MV-4-11 (cell line): ENCODE measurements around the gene LAMA2.

Experiments
- DNase-seq: peaks from one replicate; lab custom pipeline; 2025; lab: John Stamatoyannopoulos, UW

The LAMA2 gene, protein sequence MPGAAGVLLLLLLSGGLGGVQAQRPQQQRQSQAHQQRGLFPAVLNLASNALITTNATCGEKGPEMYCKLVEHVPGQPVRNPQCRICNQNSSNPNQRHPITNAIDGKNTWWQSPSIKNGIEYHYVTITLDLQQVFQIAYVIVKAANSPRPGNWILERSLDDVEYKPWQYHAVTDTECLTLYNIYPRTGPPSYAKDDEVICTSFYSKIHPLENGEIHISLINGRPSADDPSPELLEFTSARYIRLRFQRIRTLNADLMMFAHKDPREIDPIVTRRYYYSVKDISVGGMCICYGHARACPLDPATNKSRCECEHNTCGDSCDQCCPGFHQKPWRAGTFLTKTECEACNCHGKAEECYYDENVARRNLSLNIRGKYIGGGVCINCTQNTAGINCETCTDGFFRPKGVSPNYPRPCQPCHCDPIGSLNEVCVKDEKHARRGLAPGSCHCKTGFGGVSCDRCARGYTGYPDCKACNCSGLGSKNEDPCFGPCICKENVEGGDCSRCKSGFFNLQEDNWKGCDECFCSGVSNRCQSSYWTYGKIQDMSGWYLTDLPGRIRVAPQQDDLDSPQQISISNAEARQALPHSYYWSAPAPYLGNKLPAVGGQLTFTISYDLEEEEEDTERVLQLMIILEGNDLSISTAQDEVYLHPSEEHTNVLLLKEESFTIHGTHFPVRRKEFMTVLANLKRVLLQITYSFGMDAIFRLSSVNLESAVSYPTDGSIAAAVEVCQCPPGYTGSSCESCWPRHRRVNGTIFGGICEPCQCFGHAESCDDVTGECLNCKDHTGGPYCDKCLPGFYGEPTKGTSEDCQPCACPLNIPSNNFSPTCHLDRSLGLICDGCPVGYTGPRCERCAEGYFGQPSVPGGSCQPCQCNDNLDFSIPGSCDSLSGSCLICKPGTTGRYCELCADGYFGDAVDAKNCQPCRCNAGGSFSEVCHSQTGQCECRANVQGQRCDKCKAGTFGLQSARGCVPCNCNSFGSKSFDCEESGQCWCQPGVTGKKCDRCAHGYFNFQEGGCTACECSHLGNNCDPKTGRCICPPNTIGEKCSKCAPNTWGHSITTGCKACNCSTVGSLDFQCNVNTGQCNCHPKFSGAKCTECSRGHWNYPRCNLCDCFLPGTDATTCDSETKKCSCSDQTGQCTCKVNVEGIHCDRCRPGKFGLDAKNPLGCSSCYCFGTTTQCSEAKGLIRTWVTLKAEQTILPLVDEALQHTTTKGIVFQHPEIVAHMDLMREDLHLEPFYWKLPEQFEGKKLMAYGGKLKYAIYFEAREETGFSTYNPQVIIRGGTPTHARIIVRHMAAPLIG (N-terminal part only)

DNA sequence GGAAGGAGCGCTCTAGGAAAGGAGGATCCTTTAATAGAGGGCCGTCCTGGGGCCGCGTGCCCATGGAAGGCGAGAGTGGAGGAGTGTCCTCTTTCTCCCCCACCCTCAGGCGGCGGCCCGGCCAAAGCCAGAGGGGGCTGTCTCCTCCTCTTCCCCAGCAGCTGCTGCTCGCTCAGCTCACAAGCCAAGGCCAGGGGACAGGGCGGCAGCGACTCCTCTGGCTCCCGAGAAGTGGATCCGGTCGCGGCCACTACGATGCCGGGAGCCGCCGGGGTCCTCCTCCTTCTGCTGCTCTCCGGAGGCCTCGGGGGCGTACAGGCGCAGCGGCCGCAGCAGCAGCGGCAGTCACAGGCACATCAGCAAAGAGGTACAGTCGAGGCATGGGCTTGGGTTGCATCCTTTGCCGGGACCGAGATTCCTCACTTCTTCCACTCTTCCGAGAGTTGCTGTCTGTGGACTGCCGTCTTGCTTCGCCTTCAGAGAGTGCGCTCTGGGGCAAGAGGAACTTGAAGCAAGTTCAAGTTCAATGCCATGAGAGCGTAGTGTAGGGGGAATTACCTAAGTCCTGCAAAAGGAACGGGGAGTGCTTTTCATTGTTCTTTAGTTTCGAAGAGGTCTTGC lies at the start of gene LAMA2:
TSS of gene LAMA2 (plus strand) at position 148 of the 621 bp plus-strand sequence. CDS start at position 256, 108 bp downstream.
- no peak for DNase-seq

DNA sequence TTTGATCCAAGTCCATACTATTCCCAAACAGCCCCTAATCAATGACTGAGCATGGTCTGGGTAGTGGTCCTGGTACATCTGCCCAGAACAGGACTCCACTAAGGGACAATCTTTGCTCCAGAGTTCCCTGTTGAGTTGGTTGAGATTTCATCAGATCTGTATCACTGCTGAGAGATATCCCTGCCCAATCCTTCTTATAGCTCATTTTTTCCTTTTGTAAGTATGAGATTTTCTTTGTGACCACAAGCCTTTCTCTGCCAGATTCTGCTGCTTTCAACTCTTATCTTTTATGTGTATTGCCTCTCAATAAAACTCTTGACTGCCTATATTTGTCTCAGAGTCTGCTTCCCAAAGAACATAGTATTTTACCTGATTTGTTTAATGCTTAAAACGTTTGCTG lies 46.2 kb upstream of the LAMA2 start:
- no peak for DNase-seq

DNA sequence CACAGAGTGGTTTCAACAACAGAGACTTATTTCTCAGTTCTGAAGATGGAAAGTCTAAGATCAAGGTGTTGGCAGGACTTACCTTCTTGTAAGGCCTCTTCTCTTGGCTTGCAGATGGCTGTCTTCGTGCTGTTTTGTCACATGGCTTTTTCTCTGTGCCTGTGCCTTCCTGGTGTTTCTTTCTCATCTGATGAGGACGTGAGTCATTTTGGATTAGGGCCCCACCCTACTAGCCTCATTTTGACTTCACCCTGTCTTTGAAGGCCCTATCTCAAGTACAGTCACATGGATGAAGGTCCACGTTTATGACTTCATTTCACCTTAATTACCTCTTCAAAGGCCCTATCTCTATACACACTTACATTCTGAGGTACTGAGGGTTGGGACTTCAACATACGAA lies 41.4 kb upstream of the LAMA2 start:
- no peak for DNase-seq

DNA sequence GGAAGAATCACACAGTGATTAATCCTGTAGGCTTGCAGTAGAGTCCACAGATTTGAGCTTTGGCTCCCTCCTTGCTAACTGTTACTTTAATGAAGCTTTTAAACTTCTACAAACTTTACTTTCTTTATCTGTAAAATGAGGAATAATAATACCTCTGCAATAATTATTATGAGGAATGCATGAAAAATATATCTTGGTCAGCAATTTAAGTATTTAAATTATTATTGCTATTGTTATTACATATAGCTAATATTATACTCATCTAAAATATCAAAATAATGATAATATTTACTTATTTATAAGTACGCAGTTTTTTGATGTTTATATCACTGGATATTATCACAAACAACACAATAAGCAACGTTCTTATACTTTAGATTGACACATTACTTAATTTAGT lies 38.3 kb upstream of the LAMA2 start:
- DNase-seq, result no peak

DNA sequence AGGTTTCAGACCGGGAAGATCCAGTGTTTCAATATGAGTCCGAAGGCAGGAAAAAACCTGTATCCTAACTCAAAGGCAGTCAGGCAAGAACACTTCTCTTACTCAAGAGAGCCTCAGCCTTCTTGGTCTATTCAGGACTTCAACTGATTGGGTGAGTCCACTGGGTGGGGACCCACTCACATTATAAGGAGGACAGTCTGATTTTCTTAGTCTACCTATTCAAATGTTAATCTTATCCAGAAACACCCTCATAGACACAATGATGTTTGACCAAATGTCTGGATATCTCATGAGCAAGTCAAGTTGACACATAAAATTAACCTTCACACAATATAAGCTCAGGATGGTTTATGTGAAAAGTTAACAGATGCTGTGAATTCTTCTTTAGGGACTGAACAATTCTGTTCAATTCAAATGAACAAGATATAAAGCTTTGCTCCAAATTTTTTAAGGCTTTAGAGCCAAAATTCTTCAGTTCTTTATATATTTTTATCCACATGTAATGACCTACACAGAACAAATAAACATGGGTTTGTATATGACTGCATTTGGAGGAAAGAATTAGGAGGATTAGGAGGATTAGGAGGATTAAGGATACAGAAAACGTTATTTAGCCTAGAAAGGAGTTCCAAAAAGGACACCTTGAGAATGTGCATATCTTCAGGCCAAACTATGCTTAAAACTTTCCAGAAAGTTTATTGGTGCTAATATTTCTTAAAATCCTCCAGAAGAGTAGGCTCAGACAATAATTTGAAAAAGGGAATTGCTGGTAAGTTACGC lies 35.3 kb upstream of the LAMA2 start:
- DNase-seq, result no peak

DNA sequence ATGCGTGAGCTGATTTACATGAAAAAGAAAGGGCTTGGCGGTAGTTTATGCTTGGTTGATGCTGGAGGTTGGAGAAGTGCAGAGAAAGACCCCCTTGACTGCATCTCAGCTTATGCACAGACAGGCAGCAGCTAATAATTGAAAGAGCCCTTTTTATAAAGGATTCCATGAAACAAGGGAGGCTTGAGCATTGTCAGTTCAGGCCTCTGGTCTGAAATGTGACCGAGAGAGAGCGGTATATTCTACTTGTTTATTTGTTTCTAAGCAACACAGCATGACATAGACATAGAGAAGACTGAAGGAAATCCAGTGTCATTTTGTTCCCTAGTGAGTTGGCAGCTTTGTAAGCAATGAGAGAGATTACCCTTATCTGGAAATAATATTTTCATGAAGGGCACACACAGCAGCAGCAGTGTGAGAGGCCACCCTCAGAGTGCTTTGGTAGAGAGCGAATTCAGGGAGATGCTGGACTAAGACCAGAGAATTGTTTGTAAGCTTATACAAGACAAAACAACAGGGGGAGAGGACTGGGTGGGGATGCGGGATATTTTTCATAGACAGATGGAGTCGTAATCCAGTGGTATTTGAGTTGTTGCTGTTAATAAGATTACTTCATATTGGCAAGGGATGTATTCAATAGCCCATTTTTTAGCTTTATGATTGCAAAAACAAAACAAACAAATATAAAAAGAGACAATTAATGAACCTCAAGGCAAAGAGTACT lies 34.6 kb upstream of the LAMA2 start:
- no peak for DNase-seq

DNA sequence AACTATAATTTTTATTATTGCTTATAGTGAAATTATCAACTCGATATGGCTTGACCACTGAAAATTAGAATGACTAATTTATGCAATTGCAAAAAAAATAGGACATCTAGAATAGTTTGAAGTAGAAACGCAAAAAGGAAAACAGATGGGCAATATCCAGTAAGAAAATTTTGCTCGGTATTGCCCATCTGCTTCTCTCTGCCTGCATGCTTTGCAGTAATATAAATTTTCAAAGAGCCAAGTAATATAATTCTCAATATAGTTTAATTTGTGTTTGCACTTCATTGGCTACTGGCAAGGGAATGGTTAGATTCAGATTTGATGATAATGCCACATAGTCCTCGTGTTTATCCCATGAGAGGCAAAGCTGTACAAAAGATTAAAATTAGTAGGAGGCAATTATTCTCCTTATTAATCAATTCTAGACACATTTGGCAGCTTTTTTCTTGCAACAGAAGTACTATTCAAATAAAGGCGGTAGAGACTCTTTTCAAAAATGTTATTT lies 27.3 kb upstream of the LAMA2 start:
- DNase-seq, result no peak

DNA sequence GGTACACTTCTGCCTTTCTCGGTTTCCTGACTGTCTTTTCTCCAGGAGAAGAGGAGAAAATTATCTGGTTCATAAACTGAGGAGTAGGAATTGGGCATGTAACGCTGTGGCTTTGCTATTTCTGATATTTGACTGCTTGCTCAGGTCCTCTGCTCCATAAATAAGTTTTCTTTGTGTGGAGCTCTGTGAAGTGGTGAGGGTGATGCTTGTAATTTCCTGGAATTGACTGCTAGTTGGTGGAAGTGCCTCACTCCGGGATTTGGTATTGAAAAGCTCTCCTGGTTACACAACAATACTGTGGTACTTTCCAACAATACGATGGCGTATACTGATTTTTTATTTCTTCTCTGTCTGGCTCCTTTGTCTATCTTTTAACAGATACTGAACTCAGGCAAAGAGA lies 25.1 kb upstream of the LAMA2 start:
- DNase-seq, result no peak

DNA sequence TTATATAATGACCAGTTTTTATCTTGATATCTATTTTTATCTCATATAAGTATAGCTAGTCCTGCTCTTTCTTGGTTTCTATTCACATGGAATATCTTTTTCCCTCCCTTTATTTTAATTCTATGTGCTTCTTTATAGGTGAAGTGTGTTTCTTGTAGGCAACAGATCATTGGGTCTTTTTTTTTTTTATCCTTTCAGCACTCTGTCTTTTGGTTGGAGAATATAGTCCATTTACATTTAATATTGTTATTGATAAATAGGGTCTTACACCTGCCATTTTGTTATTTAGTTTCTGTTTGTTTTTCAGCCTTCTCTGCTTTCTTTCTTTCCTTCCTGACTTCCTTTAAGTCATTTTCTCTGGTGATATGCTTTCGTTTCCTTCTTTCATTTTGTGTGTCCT lies 22.2 kb upstream of the LAMA2 start:
- no peak for DNase-seq

DNA sequence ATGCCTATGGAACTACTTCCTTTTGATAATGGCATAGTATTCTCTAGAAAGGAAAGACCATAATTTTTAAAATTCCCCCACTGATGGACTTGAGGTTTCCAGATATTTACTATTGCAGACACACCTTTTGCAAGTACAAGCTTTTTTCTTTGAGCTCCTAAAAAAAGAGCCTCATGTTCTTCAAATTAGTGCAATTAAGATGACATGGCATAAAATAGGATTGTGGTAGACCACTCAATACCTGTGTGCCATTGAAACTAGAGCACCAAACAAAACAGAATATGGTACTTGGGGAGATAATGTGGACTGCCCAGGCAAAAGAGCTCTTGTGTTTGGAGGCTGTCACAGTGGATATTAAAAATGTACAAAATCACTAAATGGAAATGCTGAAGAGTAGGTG lies 19.0 kb upstream of the LAMA2 start:
- no peak for DNase-seq

DNA sequence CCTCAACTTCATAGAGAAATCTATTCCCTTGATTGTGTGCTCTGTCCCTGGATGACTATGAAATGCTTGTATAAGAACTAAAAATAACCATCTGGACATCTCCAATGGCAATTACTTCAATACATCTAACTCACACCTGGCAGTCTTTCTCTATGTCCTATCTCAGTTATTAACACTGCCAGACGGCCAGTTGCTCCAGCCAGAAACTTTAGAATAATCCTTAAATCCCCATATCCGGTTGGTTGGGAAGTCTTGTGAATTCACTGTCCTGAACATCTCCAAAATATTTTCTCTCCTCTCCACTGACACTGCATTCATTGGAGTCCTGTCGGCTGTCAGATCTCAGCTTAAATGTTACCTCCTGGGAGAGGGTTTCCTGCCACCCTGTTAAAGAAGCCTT lies 12.2 kb upstream of the LAMA2 start:
- DNase-seq, result no peak

DNA sequence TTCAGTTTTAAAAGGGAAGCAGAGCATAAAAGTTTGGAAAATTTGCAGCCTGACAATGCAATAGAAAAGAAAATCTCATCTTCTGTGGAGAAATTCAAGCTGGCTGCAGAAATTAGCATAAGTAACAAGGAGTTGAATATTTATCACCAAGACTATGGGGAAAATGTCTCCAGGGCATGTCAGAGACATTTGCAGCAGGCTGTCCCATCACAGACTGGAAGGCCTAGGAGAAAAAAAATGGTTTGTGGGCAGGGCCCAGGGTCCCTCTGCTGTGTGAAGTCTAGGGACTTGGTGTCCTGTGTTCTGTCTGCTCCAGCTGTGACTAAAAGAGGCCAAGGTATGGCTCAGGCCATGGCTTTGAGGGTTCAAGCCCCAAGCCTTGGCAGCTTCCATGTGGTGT lies 8.1 kb upstream of the LAMA2 start:
- DNase-seq, result no peak

DNA sequence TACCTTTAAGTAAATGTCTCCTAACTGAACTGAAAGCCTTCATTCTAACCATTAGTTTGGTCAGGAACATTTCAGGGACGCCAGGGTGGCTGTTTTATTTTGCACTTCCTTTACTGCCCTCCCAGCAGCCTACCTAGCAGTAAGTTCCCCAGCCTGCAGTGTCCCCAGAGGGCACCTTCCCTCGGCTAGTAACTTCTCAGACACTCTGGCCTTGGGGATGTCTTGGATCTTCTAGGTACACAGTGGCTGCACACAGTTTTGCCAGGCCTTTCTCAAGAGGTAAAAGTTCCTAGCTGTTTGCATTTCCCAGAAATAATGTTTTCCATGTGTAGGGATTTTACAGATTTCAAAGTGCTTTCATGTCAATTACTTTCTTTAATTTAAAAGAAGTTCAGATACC lies 378 bp upstream of the LAMA2 start:
- DNase-seq, result no peak

DNA sequence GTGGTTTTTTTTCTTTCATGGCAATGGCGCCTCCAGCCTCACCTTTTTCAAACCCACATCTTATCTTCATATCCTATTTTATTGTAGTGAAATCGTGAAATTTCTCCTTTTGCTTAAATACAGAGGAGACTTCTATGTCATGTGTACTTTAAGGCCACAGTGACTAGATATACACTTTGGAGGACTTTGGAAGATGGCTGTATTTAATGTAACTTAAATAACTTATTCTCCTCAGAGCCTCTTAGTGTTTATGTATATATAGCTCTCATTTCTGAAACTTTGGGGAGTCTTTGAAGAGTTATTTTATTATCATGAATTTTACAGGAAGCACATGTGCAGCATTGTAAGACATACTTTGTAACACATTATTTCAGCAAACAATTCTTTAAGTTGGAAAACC lies 968 bp downstream of the LAMA2 start:
- no peak for DNase-seq

DNA sequence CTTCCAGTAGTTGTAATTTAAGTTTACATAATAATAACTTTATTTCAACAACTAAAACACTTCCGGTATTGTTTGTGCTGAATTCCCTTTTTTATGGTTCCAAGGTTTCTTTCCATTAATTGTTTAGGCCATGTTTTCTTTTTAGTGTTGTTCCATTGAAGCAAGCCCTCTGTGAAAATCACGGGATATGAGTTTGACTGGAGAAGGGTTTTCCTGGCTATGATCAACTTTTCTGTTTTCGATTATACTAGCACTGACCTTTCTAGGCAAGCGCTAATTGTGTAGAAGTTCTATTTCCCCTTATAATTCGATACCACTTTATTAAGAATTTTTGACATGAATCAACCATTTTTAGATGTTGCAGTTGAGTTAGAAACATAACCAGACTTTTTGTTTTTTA lies 2.4 kb downstream of the LAMA2 start:
- no peak for DNase-seq

DNA sequence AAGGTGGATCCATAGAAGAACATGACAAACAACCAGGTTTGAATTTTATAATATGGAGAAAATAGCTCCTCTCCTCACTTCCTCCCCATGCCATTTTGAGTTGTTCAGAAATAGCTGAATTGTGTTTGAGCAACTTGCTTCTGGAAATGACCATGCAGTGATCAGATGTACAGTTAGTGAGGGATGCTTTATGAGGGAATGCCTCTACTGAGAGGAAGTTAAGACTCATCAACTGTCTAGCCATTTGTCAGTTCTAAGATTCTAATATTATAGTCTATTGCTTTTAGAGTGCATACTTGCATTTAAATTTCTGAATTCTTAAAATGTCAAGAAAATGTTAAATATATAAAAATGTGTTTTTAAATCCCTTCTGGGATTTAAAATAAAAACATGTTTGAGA lies 3.8 kb downstream of the LAMA2 start:
- DNase-seq, result no peak

DNA sequence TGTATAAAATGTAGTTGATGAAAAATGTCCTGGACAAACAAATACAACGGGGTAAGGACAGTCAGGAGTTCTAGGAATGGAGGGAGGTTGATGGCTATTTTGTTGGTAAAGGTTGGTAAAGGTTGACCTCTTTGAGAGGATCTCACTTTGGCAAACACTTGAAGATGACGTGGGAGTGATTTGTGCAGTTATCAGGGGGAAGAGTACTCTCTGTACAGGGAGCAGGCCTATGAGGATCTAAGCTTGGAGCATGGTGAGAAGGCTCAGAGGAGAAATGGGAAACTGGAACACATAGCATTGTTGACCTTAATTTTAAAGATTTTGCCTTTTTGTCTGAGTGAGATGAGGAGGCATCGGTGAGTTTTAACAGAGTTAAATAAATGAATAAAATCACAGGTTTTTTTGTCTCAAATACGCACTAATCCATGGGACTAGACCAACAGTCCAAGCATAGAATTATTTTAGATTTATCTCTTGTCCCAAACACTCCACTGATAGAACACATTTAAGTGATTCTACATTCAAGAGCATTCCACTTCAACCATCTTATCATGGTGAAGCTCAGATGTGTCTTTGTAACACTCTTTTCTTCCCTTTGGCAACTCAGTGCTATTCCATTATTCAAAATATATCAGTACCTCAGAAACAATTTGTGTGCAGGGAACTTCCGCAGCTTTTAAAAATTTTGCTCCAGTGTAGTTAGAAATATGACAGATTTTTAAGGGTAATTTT lies 5.7 kb downstream of the LAMA2 start:
- DNase-seq, result no peak

DNA sequence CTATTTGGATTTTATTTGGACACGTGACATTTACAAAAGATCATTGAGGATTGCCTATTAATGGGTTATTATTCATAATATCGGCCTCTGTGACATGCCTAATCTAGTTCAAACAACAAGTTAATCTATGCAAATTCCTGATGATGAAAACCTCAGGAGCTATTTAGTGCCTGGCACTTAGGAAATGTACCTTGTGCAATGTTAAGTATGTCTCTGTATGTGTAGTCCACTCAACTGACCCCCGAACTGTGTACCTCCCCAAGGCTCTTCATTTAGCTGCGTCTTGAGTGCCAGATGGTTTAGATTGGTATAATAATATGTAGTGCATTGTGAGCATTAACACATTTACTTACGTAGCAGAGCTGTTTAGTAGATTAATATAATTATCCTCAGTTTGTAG lies 6.9 kb downstream of the LAMA2 start:
- DNase-seq, result no peak

DNA sequence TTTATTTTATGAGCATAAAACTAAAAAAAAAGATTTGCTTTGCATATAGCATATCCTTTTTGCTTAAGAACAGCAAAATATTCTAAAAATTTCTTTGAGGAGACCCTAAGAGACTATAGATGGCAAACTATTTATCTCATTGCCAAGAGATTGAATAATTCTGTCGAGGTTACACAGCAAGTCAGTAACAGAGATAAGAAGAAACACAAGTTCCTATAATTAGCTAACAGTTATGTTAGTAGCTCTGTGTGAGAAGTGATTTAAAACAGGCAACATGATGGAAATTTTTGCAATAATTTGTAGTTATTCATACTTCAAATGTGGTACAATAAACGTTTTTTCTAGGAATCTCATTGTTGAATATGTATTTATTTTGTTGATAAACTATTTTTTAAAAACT lies 9.1 kb downstream of the LAMA2 start:
- DNase-seq, result no peak
